Endodermal cell (in vitro differentiated cells): Measurements from ENCODE around the gene TIMM44. TPM values are rescaled to one million over a fixed set of nuclear protein-coding genes. Genes with fewer than 3 reads are reported as not detected.

Experiments used
- DNase-seq: peaks from one replicate; pipeline ENCODE4 v3.0.0-alpha.2; 2017
- H3K27ac ChIP-seq: 2 replicates; pipeline ENCODE4 v1.5.1; 2013; ENCODE audit warnings: mild to moderate bottlenecking, low read depth, low read length, moderate library complexity
- H3K27me3 ChIP-seq: 2 replicates; pipeline ENCODE4 v1.6.1; 2013; ENCODE audit warnings: mild to moderate bottlenecking, low read length, moderate library complexity; ENCODE audit not compliant: insufficient read depth, control insufficient read depth, poor library complexity, severe bottlenecking
- H3K36me3 ChIP-seq: 2 replicates; pipeline ENCODE4 v1.7.0; 2013; ENCODE audit warnings: mild to moderate bottlenecking, low read length, moderate library complexity; ENCODE audit not compliant: control insufficient read depth, insufficient read depth
- H3K4me1 ChIP-seq: one replicate; pipeline ENCODE4 v1.7.0; 2013; ENCODE audit warnings: low read length; ENCODE audit not compliant: control insufficient read depth, insufficient read depth
- H3K4me3 ChIP-seq: 2 replicates; pipeline ENCODE4 v1.5.1; 2013; ENCODE audit warnings: mild to moderate bottlenecking, low read length, moderate library complexity
- H3K9ac ChIP-seq: 2 replicates; pipeline ENCODE4 v1.6.1; 2013; ENCODE audit warnings: mild to moderate bottlenecking, low read length, moderate library complexity; ENCODE audit not compliant: poor library complexity, severe bottlenecking; ENCODE audit errors: extremely low read depth
- H3K9me3 ChIP-seq: 2 replicates; pipeline ENCODE4 v1.6.1; 2013; ENCODE audit warnings: mild to moderate bottlenecking, low read length, moderate library complexity; ENCODE audit not compliant: control insufficient read depth
- H3K27ac Mint-ChIP-seq: 2 replicates; pipeline ENCODE4 v1.8.0; 2020; ENCODE audit warnings: mixed read lengths
- H3K27me3 Mint-ChIP-seq: 2 replicates; pipeline ENCODE4 v1.8.0; 2021; ENCODE audit warnings: mild to moderate bottlenecking, mixed read lengths; ENCODE audit not compliant: insufficient read depth
- H3K36me3 Mint-ChIP-seq: 2 replicates; pipeline ENCODE4 v1.8.0; 2020; ENCODE audit warnings: low read depth, mixed read lengths
- H3K4me1 Mint-ChIP-seq: 2 replicates; pipeline ENCODE4 v1.8.0; 2020; ENCODE audit warnings: mixed read lengths
- H3K4me3 Mint-ChIP-seq: 2 replicates; pipeline ENCODE4 v1.8.0; 2020; ENCODE audit warnings: mild to moderate bottlenecking, moderate library complexity, mixed read lengths
- H3K9me3 Mint-ChIP-seq: 2 replicates; pipeline ENCODE4 v1.8.0; 2020; ENCODE audit warnings: mild to moderate bottlenecking, mixed read lengths
- CTCF ChIP-seq: fragments of 200-600 bp; sonication (generic); conservative IDR thresholded peaks from 2 replicates; pipeline ENCODE4 v1.5.0; 2021; ENCODE audit warnings: antibody characterized with exemption, mild to moderate bottlenecking
- WGBS, 2 experiments: methylation state at CpG; one replicate each; pipeline versions ENCODE4 v1.1.5 to v1.1.7; 2013; ENCODE audit warnings: missing lambda C conversion rate in 2 of 2, mixed read lengths in 1 of 2; ENCODE audit not compliant: insufficient coverage in 1 of 2, insufficient read length in 1 of 2; 5-methylcytosine and 5-hydroxymethylcytosine counted together
- total RNA-seq, 2 donors: library from RNA; stranded (reverse); fragmentation: NEBNext Ultra II Directional in 1 of 2; extraction: Animal tissue kit (Norgen Biotek cat#: 25700) in 1 of 2; gene quantifications; 2 replicates in 1 of 2; 3 replicates in 1 of 2; pipeline ENCODE4 v1.2.1, GENCODE V29; 2021

Gene TIMM44
- total RNA-seq, 2 donors from 2014 or later, result 78.1 to 80.0 TPM

GRCh38 chr19:7920519-7921301 lies 22.8 kb downstream of the TIMM44 start:
- Histone ChIP-seq H3K9ac (no peak overlapping the region), H3K27me3 (peaks cover 31% of the 10 kb centered on the region), H3K4me3 (peak overlapping the region; percentile 83), H3K9me3 (no peaks in the 10 kb centered on the region), H3K36me3 (peaks cover 14% of the 10 kb centered on the region), H3K4me1 (peaks cover 5% of the 10 kb centered on the region), H3K27ac (peak overlapping the region; percentile 85)
- Mint-ChIP-seq H3K4me3 (peak overlapping the region; percentile 67), H3K27ac (peak overlapping the region; percentile 64), H3K4me1 (peaks cover 6% of the 10 kb centered on the region), H3K27me3 (peaks cover 32% of the 10 kb centered on the region), H3K36me3 (peaks cover 11% of the 10 kb centered on the region), H3K9me3 (no peaks in the 10 kb centered on the region)
- 12 to 45% methylated on average over 8 to 48 of the region's 62 CpGs for WGBS, 2 experiments
- DNase-seq, result peak; percentile 99
- TF ChIP-seq CTCF, result no peak

GRCh38 chr19:7919610-7920518 lies 23.6 kb downstream of the TIMM44 start, which contains the start of gene SNAPC2:
Gene SNAPC2, plus strand, starts transcription at chr19:7920338. Its CDS starts 29 bp downstream, at chr19:7920367.
- Histone ChIP-seq H3K36me3 (peaks cover 14% of the 10 kb centered on the region), H3K4me1 (peaks cover 5% of the 10 kb centered on the region), H3K27me3 (peaks cover 40% of the 10 kb centered on the region), H3K27ac (peak within 1 kb of the TSS; percentile 85), H3K9me3 (no peaks in the 10 kb centered on the region), H3K4me3 (peak within 1 kb of the TSS; percentile 83), H3K9ac (no peak within 1 kb of the TSS)
- peak; percentile 98 for DNase-seq
- Mint-ChIP-seq H3K9me3 (no peaks in the 10 kb centered on the region), H3K4me1 (peaks cover 6% of the 10 kb centered on the region), H3K4me3 (peak within 1 kb of the TSS; percentile 67), H3K36me3 (peaks cover 11% of the 10 kb centered on the region), H3K27me3 (peaks cover 40% of the 10 kb centered on the region), H3K27ac (peak within 1 kb of the TSS; percentile 89)
- 18 to 30% methylated on average over 32 to 61 of the region's 62 CpGs for WGBS, 2 experiments
- no peak for TF ChIP-seq CTCF

GRCh38 chr19:7918615-7919421 lies 24.6 kb downstream of the TIMM44 start:
- Mint-ChIP-seq H3K36me3 (peaks cover 11% of the 10 kb centered on the region), H3K9me3 (no peaks in the 10 kb centered on the region), H3K4me1 (peaks cover 6% of the 10 kb centered on the region), H3K4me3 (peak overlapping the region; percentile 67), H3K27me3 (peaks cover 47% of the 10 kb centered on the region), H3K27ac (no peak overlapping the region)
- no peaks in the 10 kb centered on the region for H3K9me3 ChIP-seq
- no peak for DNase-seq
- H3K4me3 ChIP-seq, result no peak overlapping the region
- peaks cover 5% of the 10 kb centered on the region for H3K4me1 ChIP-seq
- peaks cover 8% of the 10 kb centered on the region for H3K36me3 ChIP-seq
- H3K27me3 ChIP-seq, result peaks cover 44% of the 10 kb centered on the region
- no peak overlapping the region for H3K27ac ChIP-seq
- no peak overlapping the region for H3K9ac ChIP-seq
- WGBS, 2 experiments, result 93 to 95% methylated on average over 24 to 42 of the region's 42 CpGs
- TF ChIP-seq CTCF, result no peak
